OCI-LY1 (cell line): ENCODE results near the gene ZC3H18.

ENCODE experiments used
- H2AFZ ChIP-seq: fragments of 200-600 bp; sonication (generic), shearing (Covaris generic); 2 replicates; pipeline ENCODE4 v1.6.0; 2014; ENCODE audit warnings: antibody characterized with exemption, mild to moderate bottlenecking, low read length
- H3F3A ChIP-seq: fragments of 200-600 bp; sonication (generic), shearing (Covaris generic); 2 replicates; pipeline ENCODE4 v1.6.0; 2014; ENCODE audit warnings: mild to moderate bottlenecking, antibody characterized with exemption, low read length, moderate library complexity; ENCODE audit not compliant: insufficient read depth
- H3K27ac ChIP-seq: fragments of 200-600 bp; sonication (generic); 2 replicates; pipeline ENCODE4 v1.5.1; 2014; ENCODE audit warnings: low read length, mixed run types, mild to moderate bottlenecking, low read depth; ENCODE audit not compliant: poor library complexity, severe bottlenecking
- H3K27me3 ChIP-seq: fragments of 200-600 bp; sonication (generic); 2 replicates; pipeline ENCODE4 v1.6.0; 2014; ENCODE audit warnings: antibody characterized with exemption, mild to moderate bottlenecking, low read length, moderate library complexity; ENCODE audit not compliant: insufficient read depth
- H3K36me3 ChIP-seq: fragments of 200-600 bp; sonication (generic); 2 replicates; pipeline ENCODE4 v1.6.1; 2014; ENCODE audit warnings: mild to moderate bottlenecking, antibody characterized with exemption, low read length, moderate library complexity, mixed read lengths; ENCODE audit not compliant: insufficient read depth
- H3K4me1 ChIP-seq: fragments of 200-600 bp; sonication (generic); 2 replicates; pipeline ENCODE4 v1.5.1; 2014; ENCODE audit warnings: mild to moderate bottlenecking, low read length, moderate library complexity; ENCODE audit not compliant: insufficient read depth, severe bottlenecking
- H3K4me2 ChIP-seq: fragments of 200-600 bp; sonication (generic), shearing (Covaris generic); 2 replicates; pipeline ENCODE4 v1.6.1; 2014; ENCODE audit warnings: low read length
- H3K4me3 ChIP-seq: fragments of 200-600 bp; sonication (generic); 2 replicates; pipeline ENCODE4 v1.5.1; 2014; ENCODE audit warnings: low read length, low read depth, mild to moderate bottlenecking, mixed read lengths; ENCODE audit not compliant: poor library complexity, severe bottlenecking
- H3K79me2 ChIP-seq: fragments of 200-600 bp; shearing (Covaris generic); 2 replicates; pipeline ENCODE4 v1.6.1; 2016; ENCODE audit warnings: mixed run types, low read length, mixed read lengths; ENCODE audit not compliant: insufficient read depth
- H3K9ac ChIP-seq: fragments of 200-600 bp; sonication (generic), shearing (Covaris generic); 2 replicates; pipeline ENCODE4 v1.6.1; 2014; ENCODE audit warnings: mild to moderate bottlenecking, low read length, mixed read lengths
- H3K9me2 ChIP-seq: fragments of 200-600 bp; sonication (generic), shearing (Covaris generic); 2 replicates; pipeline ENCODE4 v1.6.1; 2014; ENCODE audit warnings: low read depth, mild to moderate bottlenecking, low read length, mixed read lengths
- H3K9me3 ChIP-seq: fragments of 200-600 bp; shearing (Covaris generic); 2 replicates; pipeline ENCODE4 v1.6.1; 2014; ENCODE audit warnings: low read length, mixed read lengths
- H4K20me1 ChIP-seq: fragments of 200-600 bp; sonication (generic), shearing (Covaris generic); 2 replicates; pipeline ENCODE4 v1.6.0; 2016; ENCODE audit warnings: mild to moderate bottlenecking, low read length; ENCODE audit not compliant: insufficient read depth
- CTCF ChIP-seq: fragments of 200-600 bp; sonication (generic), shearing (Covaris generic); IDR thresholded peaks from 2 replicates; pipeline ENCODE4 v1.5.1; 2017; ENCODE audit warnings: mild to moderate bottlenecking, antibody characterized with exemption, low read length, moderate library complexity, mixed read lengths
- EZH2 ChIP-seq: fragments of 200-600 bp; sonication (generic), shearing (Covaris generic); IDR thresholded peaks from 2 replicates; pipeline ENCODE4 v1.8.0; 2017; ENCODE audit warnings: borderline replicate concordance, mixed run types, mild to moderate bottlenecking, antibody characterized with exemption, low read length, moderate library complexity, mixed read lengths

ZC3H18 gene

DNA sequence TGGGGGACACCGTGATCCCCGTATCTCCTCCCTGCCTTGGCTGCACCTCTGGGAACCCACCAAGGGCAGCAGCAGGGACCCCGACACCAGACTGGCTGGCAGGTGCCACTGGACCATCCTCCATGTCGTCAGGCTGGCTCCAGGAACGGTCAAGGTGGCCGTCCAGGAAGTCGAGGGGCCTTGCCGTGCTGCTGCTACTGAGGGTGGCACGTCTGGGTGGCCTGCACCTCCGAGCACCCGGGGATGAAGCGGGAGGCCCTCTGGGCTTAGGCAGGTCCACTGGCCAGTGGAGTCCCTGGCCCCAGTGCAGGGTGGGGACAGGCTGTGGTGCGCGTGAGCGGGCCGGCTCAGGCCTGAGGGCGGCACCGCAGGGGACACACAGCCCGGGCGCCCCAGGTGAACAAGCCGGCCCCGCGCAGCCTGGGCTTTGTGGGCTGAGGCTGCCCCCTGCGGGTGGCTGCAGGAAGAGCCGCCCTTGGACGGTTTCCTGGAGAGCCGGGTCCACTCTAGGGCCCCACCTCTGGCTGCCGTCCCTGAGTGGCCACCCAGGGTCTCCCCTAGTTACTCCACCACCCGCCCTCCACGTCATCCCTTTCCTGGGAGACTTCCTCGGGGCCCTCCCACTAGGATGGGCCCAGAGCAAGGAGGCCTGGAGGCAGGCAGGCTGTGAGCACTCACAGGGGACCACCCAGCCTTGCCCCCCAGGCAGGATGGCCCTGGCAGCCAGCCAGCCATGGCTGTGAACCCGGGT, 42.8 kb upstream of the ZC3H18 start:
- no peak overlapping the region for H3K4me3 ChIP-seq
- TF ChIP-seq EZH2 (no peak), CTCF (peak; percentile 64)
- no peak overlapping the region for H3K27ac ChIP-seq
- H3K9me2 ChIP-seq: no peaks in the 10 kb centered on the region
- H3K36me3 ChIP-seq: no peaks in the 10 kb centered on the region
- H3K9me3 ChIP-seq: no peaks in the 10 kb centered on the region
- no peaks in the 10 kb centered on the region for H3F3A ChIP-seq
- H3K4me1 ChIP-seq: no peaks in the 10 kb centered on the region
- no peak overlapping the region for H3K4me2 ChIP-seq
- no peak overlapping the region for H3K9ac ChIP-seq
- no peaks in the 10 kb centered on the region; the same call in 1 of the 2 replicates for H3K27me3 ChIP-seq
- H4K20me1 ChIP-seq: no peaks in the 10 kb centered on the region
- H2AFZ ChIP-seq: no peak overlapping the region
- no peaks in the 10 kb centered on the region for H3K79me2 ChIP-seq

DNA sequence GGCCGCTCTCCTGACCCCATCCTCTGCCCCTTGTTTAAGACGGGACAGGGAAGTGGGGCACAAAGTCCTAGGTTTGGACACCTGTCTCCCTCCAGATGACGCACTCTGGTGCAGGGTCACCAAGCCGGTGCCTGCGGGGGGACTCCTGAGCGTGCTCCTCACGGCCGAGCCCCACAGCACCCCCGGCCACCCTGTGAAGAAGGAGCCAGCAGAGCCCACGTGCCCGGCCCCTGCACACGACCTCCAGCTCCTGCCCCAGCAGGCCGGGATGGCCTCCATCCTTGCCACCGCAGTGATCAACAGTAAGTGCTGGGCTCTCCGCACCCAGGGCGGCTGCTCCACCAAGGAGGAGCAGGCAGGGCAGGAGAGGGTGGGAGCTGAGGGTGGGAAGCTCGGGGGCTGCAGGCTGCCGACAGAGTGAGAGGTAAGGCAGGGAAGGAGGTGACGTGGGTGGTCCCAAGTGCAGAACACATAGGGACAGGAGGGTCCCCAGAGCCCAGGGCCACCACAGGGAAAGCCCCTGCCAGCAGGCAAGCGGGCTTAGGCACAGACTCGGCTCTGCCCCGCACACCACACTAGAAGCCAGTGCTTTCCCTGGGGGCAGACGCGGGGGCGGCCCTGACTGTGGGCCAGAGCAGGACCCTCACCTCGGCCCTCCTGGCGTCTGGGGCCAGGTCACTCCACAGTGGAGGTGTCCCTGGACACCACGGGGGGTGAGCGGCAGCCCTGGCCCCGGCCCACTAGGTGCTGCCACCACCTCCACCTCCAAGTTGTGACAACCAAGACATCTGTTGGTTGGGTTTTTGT, 42.1 kb upstream of the ZC3H18 start:
- Histone ChIP-seq H3K4me1 (no peaks in the 10 kb centered on the region), H3F3A (no peaks in the 10 kb centered on the region), H3K4me3 (no peak overlapping the region), H3K36me3 (no peaks in the 10 kb centered on the region), H3K4me2 (no peak overlapping the region), H2AFZ (no peak overlapping the region), H3K9me3 (no peaks in the 10 kb centered on the region), H3K27me3 (no peaks in the 10 kb centered on the region; the same call in 1 of the 2 replicates), H3K9ac (no peak overlapping the region), H4K20me1 (no peaks in the 10 kb centered on the region), H3K27ac (no peak overlapping the region), H3K79me2 (no peaks in the 10 kb centered on the region), H3K9me2 (no peaks in the 10 kb centered on the region)
- no peak for TF ChIP-seq CTCF
- no peak for TF ChIP-seq EZH2

DNA sequence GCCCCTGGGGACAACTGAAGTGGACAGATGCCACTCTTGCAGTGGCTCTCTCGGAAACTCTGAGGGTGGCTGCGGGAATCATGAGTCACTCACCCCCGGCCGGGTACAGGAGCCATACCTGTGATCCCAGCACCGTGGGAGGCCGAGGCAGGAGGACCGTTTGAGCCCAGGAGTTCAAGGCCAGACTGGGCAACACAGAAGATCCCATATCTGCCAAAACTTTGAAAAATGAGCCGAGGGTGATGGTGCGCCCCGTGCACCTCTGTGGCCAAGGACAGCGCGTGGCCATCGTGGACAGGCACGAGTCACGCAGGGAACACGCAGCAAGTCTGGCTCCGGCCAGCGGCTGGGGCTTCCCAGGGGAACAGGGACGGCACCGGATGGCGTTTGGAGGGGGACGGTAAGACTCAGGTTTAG, 41.3 kb upstream of the ZC3H18 start:
- Histone ChIP-seq H3K79me2 (no peaks in the 10 kb centered on the region), H2AFZ (no peak overlapping the region), H3K4me3 (no peak overlapping the region), H3K9me3 (no peaks in the 10 kb centered on the region), H4K20me1 (no peaks in the 10 kb centered on the region), H3F3A (no peaks in the 10 kb centered on the region), H3K9ac (no peak overlapping the region), H3K36me3 (no peaks in the 10 kb centered on the region), H3K9me2 (no peaks in the 10 kb centered on the region), H3K4me1 (no peaks in the 10 kb centered on the region), H3K4me2 (no peak overlapping the region), H3K27ac (no peak overlapping the region), H3K27me3 (no peaks in the 10 kb centered on the region; the same call in 1 of the 2 replicates)
- TF ChIP-seq EZH2 (no peak), CTCF (no peak)
